HG02870 (cell line): Measurements from ENCODE around the gene FGF1.

Source experiments
- ATAC-seq: cut with Tn5 transposase; IDR thresholded peaks from one replicate; pipeline ENCODE4 v1.9.1; 2021; ENCODE audit warnings: mild to moderate bottlenecking, moderate library complexity; ENCODE audit not compliant: unreplicated experiment

FGF1 gene

DNA sequence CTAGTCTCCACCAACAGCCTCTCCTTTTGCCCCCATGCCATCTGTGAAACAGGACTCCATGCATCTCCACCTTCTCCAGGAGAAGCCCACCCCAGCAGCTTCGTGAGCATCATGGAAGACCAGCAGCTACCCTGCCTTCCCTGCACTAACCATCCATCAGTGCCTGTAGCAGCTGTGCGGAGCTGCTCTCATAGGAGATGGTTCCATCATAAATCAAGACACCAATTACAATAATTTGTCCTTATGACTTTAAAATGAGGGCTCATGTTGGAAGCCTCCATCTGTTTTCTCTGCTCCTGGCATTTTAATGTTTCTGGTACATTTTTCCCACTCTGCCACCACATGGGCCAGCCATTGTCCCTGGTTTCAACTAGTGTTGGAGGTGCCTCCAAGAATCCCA lies 69.9 kb downstream of the FGF1 start:
- ATAC-seq = no peak

DNA sequence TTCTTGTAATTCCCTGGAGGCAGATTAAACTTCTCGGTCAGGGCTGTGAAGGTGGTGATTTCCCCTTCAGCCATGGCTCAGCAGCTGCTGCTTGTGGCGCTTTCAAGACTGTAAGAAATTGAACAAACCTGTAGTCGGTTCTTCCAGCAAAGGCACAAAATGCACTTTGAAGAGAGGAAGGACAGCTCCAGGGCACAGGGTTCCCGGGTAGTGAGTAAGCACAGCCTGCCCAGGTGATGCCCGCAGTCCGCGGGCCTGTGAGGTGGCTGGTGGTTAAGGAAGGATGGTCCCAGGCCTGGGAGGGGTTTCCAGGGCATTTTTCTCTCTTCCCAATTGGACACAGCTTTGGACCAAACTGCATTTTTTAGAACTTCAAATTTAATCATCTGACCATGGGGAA lies 71.8 kb downstream of the FGF1 start:
- ATAC-seq = no peak

DNA sequence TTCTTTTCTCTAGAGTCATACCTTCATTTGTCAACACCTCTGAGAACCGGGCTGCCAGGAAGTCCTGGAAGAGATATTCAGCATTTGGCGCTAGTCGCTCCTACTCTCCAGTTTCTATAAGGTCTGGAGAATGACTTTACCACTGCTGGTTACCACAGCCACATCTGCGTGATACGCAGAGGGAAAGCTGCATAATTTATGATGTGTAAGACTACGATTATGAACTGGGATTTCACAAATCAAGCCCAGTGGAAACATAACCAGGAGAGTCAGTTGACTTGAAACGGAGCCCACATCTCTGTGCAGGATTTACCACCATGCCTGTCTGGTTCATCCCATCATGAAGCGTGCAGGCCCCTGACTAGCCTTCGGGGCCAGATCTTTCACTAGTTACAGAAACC lies 72.6 kb downstream of the FGF1 start:
- no peak for ATAC-seq

DNA sequence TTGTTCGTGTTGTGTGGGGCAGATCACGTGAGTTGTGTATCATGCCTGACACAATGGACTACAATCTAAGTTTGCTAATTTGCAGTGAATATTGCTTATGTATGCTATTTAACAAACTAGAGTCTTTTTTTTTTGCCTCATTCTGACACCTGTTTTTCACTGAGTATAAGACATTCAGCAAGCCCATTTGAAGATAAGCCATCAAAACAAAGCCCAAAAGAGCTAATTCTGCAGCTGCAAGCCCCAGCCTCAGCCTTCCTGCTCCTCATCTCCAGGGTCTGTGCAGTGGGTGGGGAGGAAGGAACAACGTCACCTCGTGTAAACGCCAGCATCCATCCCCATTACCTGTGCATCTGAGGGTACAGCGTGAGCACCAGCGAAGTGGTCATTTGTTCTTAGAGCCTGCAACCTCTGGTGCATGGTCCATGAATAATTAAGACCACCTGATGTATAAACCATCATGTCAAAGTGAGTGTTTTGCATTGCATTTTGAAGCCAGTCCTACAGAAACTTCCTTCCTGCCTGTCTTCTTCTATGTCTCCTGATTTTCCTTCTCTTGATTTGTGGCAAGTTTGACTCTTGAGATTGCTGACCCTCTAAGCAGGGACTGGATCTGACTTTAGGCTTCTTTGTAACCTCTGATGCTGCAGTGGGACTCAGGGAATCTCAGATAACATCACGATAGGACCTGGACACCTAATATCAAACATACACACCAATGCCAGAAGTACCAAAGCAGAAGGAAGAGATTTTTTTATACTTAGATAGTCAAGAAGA lies 73.2 kb downstream of the FGF1 start:
- ATAC-seq = no peak

DNA sequence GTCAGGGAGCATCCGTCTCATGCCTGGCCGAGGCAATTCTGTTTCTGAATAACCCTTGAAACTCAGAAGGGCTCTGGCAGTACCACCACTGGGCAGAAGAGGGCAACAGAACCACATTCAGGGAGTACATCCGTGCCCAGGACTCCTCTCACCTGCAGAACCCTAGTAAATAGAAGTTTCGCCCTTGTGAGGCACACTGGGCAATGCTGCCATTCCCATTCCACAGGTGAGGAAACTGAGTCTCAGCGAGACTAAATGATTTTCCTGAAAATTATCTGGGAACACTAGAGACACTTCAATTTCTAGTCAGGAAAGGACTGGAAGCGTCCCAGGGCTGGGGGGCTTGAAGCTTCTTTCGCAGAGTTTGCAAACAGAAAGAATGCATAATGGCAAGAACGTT lies 74.7 kb downstream of the FGF1 start:
- peak; percentile 97 for ATAC-seq

DNA sequence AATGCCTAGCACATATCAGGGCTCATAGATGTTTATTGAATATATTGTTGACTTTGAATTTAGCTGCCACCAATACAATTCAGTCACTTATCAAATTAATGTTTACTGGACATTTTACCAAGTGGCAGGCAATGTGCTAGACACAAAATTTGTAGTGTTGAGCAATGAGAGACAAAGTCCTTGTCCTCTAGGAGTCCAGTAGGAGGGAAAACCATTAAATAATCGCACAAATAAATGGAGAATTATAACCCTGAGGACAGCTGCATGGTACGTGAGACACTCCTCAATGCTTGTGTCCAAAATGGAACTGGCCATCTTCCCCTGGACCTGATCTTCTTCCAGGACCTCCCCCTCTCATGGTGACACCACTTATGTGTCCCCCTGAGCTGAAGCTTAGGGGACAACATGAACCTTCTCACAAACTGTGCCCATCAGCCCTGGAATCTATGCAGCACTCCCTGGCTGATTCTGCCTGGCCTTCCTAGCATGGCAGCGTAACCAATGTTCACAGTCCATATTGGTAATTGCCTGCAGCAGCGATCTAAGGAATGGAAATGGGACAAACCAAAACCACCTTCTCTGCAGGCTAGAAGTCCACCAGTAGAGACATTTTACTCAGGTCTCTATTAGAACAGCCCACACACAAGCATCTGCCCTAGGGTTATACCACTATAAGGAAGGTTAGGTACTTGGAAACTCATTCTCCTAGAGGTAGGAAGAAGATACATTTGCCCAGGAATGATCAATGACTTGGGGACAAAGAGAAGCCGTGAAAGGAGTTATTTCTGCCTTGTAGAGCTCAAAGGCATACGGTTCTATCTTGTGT lies 75.5 kb downstream of the FGF1 start:
- no peak for ATAC-seq

DNA sequence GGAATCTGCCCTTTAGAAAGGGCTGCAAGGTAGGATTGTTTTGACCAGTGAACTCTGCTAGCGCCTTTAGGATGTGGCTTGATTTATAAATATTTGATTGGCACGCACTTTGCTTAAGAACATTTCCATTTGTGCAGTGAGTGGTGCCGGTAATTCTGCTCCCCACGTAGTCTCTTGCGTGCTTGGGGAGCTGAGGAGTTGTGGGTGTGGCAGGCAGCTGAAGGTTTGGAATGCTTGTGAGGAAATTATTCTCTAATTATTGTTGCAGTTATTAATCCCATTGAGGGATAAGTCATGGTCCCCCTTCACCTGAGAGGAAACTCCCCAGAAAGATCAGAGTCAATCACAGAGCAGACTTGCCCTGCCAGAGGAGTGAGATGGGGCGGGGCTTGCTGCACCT lies 76.7 kb downstream of the FGF1 start:
- ATAC-seq = no peak

DNA sequence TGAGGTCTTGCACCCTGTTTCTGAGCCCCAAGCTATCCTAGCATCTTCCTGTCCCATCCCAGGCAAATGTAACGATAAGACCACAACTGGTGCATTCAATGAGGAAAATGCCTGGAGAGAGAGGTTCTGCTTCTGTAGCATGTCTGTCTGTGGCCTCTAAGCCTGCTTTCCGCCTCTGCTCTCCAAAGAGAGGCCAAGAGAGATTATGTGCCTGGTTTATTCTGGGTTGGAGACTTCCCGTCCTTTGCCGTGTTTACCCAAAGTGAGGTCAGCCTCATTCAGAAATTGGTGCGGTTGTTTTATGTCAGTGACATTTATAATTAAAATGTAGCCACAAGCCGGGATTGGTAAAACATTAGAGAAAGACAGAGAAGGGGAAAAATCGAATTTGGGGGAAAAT lies 77.8 kb downstream of the FGF1 start:
- no peak for ATAC-seq

DNA sequence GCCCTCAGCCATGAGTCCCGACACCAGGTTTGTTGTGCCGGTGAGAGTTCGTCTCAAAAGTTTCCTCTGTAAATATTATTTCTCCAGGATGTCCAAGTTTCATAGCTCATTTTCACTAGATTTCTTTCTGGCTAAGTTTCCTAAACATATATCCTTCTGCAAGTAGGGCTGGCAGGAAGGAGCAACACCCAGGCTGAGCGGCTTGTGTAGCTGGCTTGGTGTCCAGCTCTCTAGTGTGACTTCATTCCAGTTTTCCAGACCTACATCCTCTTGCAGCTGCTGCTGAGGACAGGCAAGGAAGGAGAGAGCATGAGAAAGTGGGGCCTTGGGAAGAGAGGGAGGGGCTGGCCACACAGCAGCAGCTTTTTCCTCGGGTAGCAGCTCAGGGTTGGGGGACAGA lies 80.3 kb downstream of the FGF1 start:
- ATAC-seq = no peak

DNA sequence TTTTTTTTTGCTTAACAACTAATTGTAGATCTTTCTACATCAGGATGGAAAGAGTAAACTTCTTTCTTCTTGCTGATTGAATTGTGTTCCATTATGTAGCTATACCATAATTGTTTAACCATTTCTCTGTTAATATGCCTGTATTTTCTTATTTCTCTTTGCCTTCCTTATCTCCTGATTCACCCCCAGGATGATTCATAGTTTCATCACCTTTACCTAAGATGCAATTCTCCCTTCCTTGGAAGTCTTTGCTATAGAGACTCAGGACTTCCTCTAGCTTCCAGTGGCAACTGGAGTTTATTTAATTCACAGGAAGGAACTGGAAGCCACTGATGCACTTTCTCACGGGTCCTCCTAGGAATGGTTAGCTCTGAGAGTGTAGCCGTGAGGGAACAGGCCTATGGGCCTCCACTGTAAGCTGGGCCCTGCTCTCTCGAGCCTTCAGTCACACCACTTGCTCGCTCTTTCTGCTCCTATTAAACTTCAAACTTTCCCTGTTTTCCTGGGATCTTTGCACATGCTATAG lies 83.1 kb downstream of the FGF1 start:
- ATAC-seq = no peak

DNA sequence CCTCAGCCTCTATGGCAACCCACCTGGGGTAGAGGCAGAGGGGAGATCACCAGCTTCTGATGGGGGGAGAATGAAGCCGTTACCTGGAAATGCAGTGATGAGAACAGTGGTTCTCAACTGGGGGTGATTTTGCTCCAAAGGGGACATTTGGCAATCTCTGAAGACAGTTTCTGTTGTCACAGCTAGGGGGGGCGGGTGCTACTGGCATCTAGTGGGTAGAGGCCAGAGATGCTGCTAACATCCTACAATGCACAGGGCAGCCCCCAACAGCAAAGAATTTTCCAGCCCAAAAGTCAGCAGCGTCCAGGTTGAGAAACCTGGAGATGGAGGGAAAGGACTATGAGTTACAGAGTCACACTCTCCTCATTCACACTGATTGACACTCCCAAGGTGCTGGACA lies 84.5 kb downstream of the FGF1 start:
- ATAC-seq = no peak

DNA sequence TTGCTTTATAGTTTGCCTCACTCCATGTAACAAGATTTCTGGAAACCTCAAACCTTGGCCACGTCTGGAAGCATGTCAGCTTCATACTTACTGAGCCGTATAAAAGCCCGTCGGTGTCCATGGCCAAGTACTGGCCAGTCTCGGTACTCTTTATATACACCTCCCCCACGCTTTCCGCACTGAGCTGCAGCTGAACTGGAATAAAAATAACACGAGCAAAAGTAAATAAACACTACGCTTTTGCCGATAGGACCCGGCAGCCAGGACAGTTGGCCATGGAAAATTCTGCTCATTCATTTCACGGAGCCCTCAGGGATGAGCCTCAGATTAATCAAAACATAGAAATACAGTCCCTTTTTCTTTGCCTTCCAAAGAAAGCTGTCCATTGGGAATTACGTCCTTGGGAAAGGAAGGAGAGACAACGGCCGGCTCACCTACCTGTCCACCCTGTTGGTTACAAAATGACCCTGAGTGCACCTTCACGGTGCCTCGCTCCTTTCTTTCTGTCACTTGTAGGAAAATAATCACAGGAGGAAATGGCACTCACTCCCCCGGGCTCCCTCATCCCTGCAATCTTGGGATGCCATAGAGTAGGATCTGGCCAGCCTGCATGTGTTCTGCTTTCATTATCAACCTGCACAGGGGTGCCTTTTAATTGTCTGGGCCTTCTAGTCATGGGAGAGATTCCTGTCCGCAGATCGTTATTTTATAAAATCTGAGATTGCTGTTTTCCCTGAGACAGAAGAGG lies 85.1 kb downstream of the FGF1 start:
- ATAC-seq = no peak

DNA sequence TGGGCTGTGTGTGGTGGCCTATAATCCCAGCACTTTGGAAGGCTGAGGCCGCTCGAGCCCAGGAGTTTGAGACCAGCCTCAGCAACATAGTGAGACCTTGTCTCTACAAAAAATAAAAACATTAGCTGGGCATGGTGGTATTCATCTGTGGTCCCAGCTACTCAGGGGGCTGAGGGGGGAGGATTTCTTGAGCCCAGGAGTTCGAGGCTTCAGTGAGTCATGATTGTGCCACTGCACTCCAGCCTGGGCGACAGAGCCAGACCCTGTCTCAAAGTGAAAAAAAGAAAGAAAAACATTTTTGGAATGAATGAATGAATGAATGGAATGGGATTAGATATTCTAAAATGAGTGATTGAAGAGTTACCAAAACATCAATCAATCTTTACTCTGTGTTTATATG lies 85.8 kb downstream of the FGF1 start:
- no peak for ATAC-seq

DNA sequence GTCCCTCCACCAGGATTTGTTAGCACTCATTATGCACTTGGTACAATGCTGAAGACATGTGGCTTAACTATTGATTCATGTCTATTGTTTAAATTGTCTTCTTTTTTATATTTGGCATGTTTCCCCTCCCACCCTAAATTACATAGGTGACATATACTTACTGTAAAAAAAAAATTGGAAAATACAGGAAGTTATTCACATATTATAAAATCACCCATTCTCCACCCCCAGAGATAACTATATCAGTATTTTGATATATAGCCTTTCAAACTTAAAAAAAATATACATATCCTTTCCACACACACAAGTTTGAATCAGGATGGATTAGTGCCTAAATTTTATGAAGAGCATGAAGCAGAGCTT lies 87.6 kb downstream of the FGF1 start:
- ATAC-seq = no peak

DNA sequence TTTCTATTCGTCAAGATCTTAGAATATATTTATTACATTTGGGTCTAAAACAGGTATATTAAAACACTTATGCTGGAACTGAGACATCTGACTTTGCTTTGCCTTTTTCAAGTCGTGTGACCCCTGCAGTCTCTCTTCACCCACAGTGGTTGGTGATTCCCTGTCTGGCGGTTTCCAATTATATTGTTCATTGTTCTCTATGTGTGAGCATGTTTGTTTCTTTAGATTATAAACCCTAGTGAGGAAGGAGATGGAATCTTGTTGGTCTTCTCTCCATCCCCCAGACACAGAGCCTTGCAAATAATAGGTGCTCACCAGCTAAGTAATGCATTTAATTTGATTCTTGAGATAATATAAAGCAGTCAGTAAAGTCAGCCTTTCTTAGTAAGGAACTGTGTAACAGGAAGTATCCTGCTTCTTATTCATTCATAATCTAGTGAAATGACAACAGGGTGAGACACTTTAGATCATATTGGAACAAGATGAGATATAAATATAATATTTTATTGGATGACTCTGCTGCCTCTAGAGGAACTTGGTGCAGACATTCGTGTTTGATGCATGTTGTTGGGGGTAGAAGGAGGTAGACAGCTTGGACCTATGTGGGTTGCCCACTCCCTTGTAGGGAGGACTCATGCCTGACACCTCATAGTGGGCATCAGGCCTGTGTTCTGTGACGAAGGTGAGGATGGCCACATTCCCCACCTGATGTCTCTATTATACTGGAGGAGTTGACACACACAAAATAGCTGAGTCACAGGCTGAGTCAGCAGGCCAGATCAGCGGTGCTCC lies 88.1 kb downstream of the FGF1 start:
- no peak for ATAC-seq

DNA sequence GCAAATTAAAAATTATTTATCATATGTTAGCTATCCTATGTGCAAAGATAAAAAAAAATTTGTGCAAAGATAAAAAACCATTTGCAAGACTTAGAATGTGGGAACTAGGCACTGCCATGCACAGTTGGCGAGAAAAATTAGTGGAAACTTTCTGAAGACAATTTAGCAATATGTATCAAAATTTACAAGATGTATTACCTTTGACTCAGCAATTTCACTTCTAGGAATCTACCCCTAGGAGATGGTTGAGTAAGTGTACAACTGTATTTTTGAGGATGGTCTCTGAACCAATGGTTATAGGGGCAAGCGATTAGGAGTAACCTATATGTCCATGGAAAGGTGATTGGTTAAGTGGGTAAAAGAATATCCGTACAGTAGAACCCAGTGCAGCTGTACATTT lies 88.9 kb downstream of the FGF1 start:
- ATAC-seq = no peak

DNA sequence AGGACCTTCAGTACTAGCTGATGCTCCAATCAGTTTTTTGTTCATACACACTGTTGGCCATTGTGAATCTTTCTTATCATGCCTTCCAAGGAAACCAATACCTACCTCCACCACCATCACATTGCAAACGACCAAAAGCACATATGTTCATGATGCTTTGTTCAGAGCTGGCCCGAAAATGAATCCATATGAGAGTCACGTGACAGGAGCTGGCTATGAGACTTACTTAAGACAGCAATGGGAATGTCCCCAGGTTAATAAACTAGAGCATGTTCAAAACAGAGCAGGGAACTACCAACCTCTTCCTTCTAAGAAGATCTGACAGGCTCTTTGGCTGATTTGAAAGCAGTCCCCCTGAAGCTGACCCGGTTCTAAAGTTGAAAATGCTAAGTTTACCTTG lies 93.5 kb downstream of the FGF1 start:
- ATAC-seq = no peak

DNA sequence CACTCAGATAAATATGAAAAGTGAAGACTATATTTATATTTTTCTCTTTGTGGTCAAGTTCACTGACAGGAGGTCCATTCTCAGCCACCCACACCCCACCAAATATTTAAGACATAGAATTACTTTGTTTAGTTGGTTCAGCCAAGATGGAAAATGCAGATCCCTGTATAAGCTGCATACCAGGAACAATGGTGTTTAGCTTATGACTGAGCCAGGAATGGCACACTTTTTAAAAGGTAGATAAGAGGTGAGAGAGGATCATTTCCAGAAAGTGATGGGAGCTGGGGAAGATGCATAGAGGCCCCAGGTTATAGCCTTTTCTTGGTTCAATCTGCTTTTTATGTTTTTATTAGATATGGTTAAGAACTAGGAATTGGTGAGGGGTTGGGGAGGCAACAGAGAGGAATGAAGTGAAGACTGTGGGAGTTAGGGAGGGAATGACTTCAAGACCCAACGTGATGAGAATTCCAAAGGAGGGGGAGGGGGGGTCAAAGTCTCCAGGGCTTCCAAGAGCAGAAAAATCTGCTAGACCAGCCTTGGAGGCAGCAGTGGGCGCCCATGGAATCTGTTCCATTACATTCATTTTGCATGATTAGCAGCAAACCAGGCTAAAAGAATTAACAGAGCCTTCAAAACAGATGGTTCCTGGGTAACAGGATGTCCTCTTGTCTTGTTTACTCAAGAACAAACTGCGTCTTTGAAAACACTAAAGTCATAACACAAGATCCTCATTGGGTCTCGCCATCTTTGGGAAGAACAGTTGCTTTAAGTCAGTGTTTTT lies 95.2 kb downstream of the FGF1 start:
- no peak for ATAC-seq

DNA sequence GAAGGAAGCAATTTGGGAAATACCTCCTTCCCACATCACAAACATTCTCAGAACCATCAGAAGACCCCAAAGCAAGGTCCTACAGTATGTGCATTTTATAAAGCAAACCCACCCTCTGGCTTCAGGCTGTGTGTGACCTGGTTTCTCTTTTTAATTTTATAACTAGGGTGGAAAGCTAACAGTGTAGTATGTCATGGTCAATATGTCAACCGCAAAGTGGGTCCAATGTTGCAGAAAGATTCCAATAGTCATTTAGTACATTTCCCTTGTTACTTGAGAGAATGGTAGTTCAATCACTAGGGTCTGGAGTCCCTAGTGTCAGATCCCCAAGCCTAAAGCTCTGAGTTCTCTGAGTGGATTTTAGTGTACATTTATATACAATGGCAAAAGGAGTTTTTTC lies 96.2 kb downstream of the FGF1 start:
- no peak for ATAC-seq

DNA sequence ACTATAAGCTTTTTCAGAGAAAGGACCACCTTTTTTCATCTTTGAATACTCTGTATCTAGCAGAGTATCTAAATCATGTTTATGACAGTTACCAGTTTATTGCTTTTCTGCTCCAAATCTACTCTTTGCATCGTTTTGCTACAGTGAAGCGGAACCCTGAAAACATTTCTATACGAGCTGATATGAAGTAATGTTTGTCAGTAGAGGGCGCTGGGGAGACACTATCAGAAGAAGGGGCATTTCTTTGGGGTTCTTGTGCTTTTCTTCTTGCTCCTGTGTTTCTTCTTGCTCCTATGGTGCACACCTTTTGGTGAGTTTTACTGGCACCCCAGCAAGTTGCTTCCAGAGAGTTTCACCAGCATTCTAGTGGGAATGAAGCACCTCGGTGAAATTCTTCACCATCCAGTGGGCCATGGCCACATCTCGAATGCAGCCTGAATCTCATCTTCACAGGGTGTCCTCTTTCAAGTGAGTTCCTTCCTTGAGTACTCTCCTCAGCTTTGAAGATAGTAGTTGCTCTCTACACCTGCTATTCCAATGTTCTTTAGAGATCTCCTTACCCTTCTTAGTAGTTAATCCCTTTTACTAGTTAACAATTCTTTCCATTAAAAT lies 98.4 kb downstream of the FGF1 start:
- ATAC-seq = no peak
